Right lobe of liver (tissue), 4 donors: Measurements from ENCODE around the gene BDP1.
"Not testable (repeated sequence)": the region's sequence is repeated elsewhere in the genome, so short reads cannot be mapped to it uniquely, and the experiment has no call there.

Source experiments
- POLR2A ChIP-seq: fragments of 450-650 bp; IDR thresholded peaks from one replicate; pipeline ENCODE4 v1.6.1; 2017; ENCODE audit warnings: antibody characterized with exemption, mild to moderate bottlenecking
- TF ChIP-seq, protein P1 (sequence below), 4 donors: fragments of 200-600 bp in 3 of 4; fragments of 450-650 bp in 1 of 4; IDR thresholded peaks; one replicate each; pipeline versions ENCODE4 v1.5.1 to v1.8.0; 2016 to 2022; ENCODE audit warnings: antibody characterized with exemption in 4 of 4, mild to moderate bottlenecking in 2 of 4
- donor health status: DM: no; HTN: no; CAD: no.
- donor health status: DM: no; HTN: no; CAD: no.
- donor health status: DM: no; HTN: yes; CAD: no.

DNA sequence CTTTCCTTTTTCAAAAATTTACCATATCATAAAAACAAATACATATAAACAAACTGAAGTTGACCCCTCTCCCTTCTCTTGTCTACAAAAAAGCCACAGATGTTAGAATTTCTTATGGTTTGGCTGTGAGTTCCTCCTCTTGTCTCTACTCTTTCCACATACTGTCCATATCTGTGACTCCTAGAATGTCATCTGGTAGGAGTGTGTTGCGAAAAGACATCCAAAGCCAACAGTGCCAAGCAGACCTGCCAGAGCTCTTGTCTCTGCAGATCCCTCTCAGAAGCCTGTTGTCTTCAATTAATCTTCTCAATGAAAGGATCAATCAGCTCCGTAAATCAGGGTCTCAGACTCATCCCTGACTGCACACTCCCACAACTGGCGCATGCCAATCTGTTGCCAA lies 31.6 kb upstream of the BDP1 start:
- TF ChIP-seq, protein P1, sequence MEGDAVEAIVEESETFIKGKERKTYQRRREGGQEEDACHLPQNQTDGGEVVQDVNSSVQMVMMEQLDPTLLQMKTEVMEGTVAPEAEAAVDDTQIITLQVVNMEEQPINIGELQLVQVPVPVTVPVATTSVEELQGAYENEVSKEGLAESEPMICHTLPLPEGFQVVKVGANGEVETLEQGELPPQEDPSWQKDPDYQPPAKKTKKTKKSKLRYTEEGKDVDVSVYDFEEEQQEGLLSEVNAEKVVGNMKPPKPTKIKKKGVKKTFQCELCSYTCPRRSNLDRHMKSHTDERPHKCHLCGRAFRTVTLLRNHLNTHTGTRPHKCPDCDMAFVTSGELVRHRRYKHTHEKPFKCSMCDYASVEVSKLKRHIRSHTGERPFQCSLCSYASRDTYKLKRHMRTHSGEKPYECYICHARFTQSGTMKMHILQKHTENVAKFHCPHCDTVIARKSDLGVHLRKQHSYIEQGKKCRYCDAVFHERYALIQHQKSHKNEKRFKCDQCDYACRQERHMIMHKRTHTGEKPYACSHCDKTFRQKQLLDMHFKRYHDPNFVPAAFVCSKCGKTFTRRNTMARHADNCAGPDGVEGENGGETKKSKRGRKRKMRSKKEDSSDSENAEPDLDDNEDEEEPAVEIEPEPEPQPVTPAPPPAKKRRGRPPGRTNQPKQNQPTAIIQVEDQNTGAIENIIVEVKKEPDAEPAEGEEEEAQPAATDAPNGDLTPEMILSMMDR (IDR thresholded peaks at IDR 0.05): not testable (repeated sequence)
- TF ChIP-seq POLR2A: not testable (repeated sequence)
